Activated CD4-positive, alpha-beta T cell treated with anti-CD3 and anti-CD28 coated beads, Interleukin-2, amount 50 U/mL, for 16 hours (primary cell): ENCODE measurements around the gene RNF19B.

Experiments
- DNase-seq: peaks from one replicate; pipeline ENCODE4 v3.0.0-alpha.2; 2020

Gene RNF19B

DNA sequence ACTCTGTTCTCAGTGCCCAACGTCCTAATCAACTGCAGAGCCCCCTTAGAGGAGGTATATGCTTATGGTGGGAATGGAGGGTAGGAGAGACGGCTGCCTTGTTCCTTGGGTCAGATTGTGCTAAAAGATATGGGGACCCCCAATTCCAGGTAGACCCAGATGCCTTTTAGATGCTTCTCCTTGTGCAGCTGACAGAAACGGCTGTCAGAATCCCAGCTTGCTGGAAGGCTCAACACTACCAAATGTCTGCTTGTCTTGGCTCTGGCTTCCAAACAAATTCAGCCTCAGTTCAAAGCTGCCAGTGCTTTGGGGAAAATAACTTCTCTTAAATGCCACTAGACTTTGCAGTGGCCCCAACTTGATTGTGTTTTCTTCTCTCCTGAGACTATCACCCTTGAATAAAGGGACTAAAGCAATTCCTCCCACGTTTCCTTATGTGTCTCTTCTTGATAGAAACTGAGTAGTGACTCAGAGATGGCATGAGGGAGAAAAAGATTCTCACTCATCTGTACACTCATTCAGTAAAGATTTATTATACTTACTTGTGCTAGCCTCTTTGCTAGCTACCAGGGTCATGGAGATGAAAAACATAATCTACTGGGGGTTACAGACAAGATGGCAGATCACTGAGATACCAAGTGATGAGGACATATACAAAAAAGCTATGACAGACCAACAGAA lies 3.4 kb upstream of the RNF19B start:
- DNase-seq, result no peak

GRCh38 chr1:32966900-32967299 lies 2.3 kb upstream of the RNF19B start:
- DNase-seq, result no peak

DNA sequence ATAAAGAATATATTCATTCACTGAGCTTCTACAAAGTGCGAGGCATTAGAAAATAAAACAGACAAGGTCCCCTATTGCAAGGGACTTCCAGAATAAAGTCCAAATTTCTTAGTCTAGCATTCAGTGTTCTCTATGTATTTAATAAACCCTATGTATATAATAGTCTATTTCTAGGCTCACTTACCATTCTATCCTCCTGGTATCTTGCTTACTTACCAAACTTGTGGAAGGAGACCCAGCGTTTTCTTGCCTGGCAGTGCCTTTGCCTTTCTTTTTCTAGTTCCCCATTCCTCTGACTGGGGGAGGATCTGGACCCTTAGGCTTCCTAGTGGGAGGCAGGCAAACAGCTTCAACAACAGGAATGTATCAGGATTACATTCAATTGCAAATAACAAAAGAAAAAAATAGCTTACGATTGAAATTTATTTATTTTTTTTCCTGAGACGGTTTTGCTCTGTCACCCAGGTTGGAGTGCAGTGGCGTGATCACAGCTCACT lies 690 bp upstream of the RNF19B start:
- DNase-seq, result no peak

- peak; percentile 54 for DNase-seq
These were observed 706 bp downstream of the RNF19B start for GRCh38 chr1:32963746-32964460.

DNA sequence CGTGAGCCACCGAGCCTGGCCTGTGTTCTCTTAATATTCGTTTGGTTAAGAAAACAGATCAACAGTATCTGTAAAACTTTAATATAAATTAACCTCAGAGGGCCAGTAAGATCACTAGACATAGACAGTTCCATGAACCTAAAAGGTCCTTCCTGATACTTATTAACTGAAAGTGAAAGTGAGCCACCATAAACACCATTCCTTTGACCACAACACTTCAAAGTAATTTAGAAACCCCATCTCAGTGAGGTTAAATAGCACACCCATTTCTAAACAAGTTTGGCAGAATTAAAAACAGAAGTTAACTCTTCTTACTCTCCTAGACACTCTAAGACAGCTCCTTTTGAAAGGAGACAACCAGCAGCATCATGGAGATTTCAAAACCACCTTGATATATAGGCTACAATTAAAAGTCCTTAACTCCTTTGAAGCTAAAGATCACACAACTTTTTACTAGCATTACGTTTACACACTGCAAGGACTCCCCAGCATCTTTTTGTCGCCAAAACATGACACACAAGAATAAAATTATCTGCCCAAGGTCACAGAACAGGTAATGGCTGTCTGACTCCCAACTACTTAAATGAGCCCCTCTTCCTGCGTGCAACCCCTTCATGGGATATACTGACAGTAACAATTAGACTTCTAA lies 2.2 kb downstream of the RNF19B start:
- DNase-seq, result peak; percentile 65

GRCh38 chr1:32960819-32961355 lies 3.7 kb downstream of the RNF19B start:
- DNase-seq, result no peak

DNA sequence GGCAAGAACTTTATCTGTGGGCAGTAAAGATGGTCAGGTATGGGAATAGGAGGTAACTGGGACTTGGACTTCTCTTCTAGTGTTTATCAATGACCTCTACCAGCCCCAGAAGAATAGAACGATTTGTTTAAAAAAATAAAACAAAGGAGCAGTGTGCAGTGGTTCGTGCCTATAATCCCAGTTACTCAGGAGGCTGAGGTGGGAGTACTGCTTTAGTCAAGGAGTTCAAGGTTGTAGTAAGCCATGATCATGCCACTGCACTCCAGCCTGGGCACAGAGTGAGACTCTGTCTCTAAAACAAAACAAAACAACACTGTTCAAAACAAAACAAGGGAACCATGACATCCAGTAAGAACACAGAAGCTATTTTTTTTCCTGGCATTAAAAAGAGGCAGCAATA lies 4.3 kb downstream of the RNF19B start:
- DNase-seq, result no peak

DNA sequence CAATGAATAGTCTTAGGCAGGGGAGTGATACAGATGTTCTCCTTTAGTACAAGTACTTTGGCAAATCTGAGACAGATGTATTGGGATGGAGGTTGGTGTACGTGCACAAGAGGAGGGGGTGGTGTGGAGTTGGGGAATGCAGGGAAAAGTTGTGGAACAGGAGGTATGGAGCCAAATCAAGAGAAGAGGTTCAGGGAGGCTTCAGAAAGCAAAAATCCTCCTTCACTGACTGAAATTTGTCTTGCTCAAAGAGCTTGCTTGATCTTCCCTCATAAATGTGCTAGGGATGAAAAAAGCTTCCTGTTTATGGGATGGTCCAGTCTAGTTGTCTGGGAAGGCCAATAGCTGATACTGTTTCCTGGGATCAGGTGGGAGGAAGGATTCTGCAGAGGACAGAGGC lies 5.8 kb downstream of the RNF19B start:
- DNase-seq, result no peak

- DNase-seq, result no peak
These were observed 7.6 kb downstream of the RNF19B start for GRCh38 chr1:32957017-32957416.

GRCh38 chr1:32954168-32954567 lies 10.4 kb downstream of the RNF19B start:
- DNase-seq, result no peak

- DNase-seq, result no peak
These were observed 11.1 kb downstream of the RNF19B start for GRCh38 chr1:32953495-32953894.

GRCh38 chr1:32949519-32949918 lies 15.1 kb downstream of the RNF19B start:
- no peak for DNase-seq

GRCh38 chr1:32948905-32949304 lies 15.7 kb downstream of the RNF19B start:
- DNase-seq, result no peak

DNA sequence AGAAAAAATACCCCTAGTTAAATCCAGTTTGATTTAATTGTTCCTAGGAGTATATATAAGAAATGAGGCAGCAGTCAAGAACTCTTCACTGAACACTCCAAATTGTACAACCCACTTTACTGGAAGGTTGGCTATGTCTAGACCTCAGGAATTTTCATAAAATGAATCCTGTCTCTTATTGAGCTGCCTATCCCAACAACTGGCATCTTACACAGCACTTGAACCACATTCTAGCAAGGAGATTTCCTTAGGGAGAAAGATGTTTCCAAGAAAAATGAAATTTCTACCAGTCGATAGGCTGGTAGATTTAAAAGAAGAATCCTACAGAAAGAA lies 16.3 kb downstream of the RNF19B start:
- DNase-seq, result no peak

GRCh38 chr1:32947669-32948389 lies 16.8 kb downstream of the RNF19B start:
- no peak for DNase-seq

DNA sequence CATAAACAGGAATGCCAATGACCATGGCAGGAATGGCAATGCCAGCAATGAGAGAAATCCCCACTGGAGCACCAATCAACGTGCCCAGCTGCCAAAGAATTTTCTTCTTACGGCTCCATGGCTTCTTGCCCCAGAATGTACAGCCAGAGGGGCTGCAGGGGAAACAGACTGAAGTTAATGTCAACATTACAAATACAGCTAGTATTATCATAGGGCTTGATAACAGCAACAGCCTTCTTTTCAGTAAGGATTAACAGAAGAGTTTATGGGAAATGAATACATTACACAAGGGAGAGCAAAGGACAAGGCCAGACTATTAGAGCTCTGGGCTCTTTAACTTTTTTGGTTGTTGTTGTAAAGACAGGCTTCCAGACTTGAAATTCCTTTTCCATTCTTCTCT lies 18.2 kb downstream of the RNF19B start:
- DNase-seq, result no peak

- DNase-seq, result no peak
These were observed 20.4 kb downstream of the RNF19B start for GRCh38 chr1:32944180-32944579.

GRCh38 chr1:32939655-32940371 lies 24.8 kb downstream of the RNF19B start:
- peak; percentile 73 for DNase-seq

DNA sequence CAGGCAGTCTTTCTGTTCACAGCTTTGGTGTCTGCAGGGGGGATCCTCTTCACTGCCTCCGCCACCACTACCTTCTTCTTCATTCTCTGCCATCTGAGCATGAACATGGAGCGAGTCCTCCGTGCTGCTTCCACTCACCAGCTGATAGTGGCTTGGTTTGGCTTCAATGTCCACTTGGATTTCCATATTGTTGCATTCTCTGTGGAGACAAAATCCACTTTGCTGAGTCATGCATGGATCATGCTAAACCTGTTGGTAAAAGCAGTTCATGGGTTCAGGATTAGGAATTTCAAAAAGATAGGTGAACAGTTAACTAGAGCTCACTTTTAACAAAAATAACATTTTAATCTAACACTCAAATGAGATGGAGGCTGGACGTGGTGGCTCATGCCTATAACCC lies 27.5 kb downstream of the RNF19B start:
- no peak for DNase-seq

DNA sequence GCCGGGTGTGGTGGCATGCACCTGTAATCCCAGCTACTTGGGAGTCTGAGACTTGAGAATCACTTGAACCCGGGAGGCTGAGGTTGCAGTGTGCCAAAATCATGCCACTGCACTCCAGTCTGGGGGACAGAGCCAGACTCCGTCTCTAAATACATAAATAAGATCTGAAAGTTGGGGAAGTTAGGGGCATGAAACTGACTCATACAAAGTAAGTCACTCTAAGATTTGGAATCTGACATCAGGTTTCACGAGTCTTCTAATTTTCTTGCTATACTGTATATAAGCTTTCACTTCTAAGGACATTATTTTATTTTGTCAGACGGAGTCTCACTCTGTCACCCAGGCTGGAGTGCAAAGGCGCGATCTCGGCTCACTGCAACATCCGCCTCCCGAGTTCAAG lies 30.1 kb downstream of the RNF19B start:
- no peak for DNase-seq

DNA sequence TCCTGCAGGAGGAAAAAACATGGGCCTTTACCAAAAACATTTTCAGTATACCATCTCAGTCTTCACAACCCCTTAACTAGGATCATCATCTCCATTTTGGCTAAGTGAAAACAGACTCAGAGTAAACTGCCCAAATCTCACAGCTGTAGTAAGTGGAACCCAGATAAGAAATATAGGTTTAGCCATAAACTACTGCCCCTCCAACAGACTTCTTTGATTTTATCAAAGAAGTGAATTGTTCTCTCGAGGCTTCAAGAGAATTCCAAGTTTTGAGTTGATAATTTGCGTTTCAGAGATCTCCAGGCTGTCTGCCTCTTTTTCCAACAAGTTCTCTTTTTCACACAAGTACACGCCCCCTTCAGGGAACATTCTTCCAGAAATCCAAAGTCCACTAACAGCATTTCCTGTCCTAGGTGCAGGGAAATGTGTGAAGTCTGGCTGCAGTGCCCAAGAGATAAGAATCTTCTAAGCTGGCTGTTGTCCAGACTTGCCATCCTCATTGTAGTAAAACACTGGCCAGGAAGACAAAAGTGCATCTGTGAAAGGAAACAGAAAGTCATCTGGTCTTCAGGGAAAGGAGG lies 30.8 kb downstream of the RNF19B start:
- DNase-seq, result no peak

- DNase-seq, result no peak
These were observed 32.8 kb downstream of the RNF19B start for GRCh38 chr1:32931760-32932159.
